Nephron (organoid): ENCODE data around the gene ASTN2.

Experiments
- H3K27ac Mint-ChIP-seq, 3 experiments: 2 replicates each; pipeline ENCODE4 v1.8.0; 2020; ENCODE audit warnings: mixed read lengths in 3 of 3, mild to moderate bottlenecking in 2 of 3, moderate library complexity in 1 of 3
- H3K27me3 Mint-ChIP-seq: 2 replicates; pipeline ENCODE4 v1.8.0; 2021; ENCODE audit warnings: low read depth, mild to moderate bottlenecking, moderate library complexity, mixed read lengths
- H3K36me3 Mint-ChIP-seq: 2 replicates; pipeline ENCODE4 v1.8.0; 2020; ENCODE audit warnings: low read depth, mixed read lengths
- H3K4me1 Mint-ChIP-seq: 2 replicates; pipeline ENCODE4 v1.8.0; 2020; ENCODE audit warnings: mixed read lengths
- H3K4me3 Mint-ChIP-seq, 3 experiments: 2 replicates each; pipeline ENCODE4 v1.8.0; 2020; ENCODE audit warnings: mild to moderate bottlenecking in 3 of 3, mixed read lengths in 3 of 3, moderate library complexity in 2 of 3
- H3K9me3 Mint-ChIP-seq: 2 replicates; pipeline ENCODE4 v1.8.0; 2020; ENCODE audit warnings: mixed read lengths
- CTCF ChIP-seq, 3 experiments: fragments of 200-600 bp; sonication (generic); IDR thresholded peaks; one replicate each; pipeline ENCODE4 v1.5.0; 2021; ENCODE audit warnings: antibody characterized with exemption in 3 of 3; ENCODE audit not compliant: unreplicated experiment in 3 of 3

ASTN2 gene

GRCh38 chr9:116558818-116559540 is 855.9 kb downstream of the ASTN2 start:
- no peaks in the 10 kb centered on the region for H3K9me3 Mint-ChIP-seq
- no peak for TF ChIP-seq CTCF (IDR thresholded peaks at IDR 0.05; ENCODE audit: unreplicated experiment in 3 of 3)
- H3K4me3 Mint-ChIP-seq, result no peak overlapping the region
- H3K4me1 Mint-ChIP-seq, result peaks cover 12% of the 10 kb centered on the region
- peak overlapping the region in 1 of 3 experiments; percentile 29 for H3K27ac Mint-ChIP-seq
- H3K27me3 Mint-ChIP-seq, result no peaks in the 10 kb centered on the region
- H3K36me3 Mint-ChIP-seq, result no peaks in the 10 kb centered on the region

- Mint-ChIP-seq H3K27ac (no peak overlapping the region), H3K9me3 (no peaks in the 10 kb centered on the region), H3K4me3 (no peak overlapping the region), H3K4me1 (peaks cover 12% of the 10 kb centered on the region), H3K27me3 (no peaks in the 10 kb centered on the region), H3K36me3 (no peaks in the 10 kb centered on the region)
- no peak for TF ChIP-seq CTCF (IDR thresholded peaks at IDR 0.05; ENCODE audit: unreplicated experiment in 3 of 3)
These were observed 856.8 kb downstream of the ASTN2 start for GRCh38 chr9:116558035-116558434.

GRCh38 chr9:116555556-116556155 is 859.2 kb downstream of the ASTN2 start:
- Mint-ChIP-seq H3K9me3 (no peaks in the 10 kb centered on the region), H3K27me3 (no peaks in the 10 kb centered on the region), H3K4me3 (no peak overlapping the region), H3K27ac (no peak overlapping the region), H3K36me3 (no peaks in the 10 kb centered on the region), H3K4me1 (peaks cover 12% of the 10 kb centered on the region)
- TF ChIP-seq CTCF (IDR thresholded peaks at IDR 0.05; ENCODE audit: unreplicated experiment in 3 of 3), result no peak

- Mint-ChIP-seq H3K27ac (no peak overlapping the region), H3K9me3 (no peaks in the 10 kb centered on the region), H3K4me3 (no peak overlapping the region), H3K4me1 (peaks cover 12% of the 10 kb centered on the region), H3K27me3 (no peaks in the 10 kb centered on the region), H3K36me3 (no peaks in the 10 kb centered on the region)
- TF ChIP-seq CTCF (IDR thresholded peaks at IDR 0.05; ENCODE audit: unreplicated experiment in 3 of 3), result no peak
These were observed 859.7 kb downstream of the ASTN2 start for GRCh38 chr9:116555119-116555518.

GRCh38 chr9:116550696-116551436 is 864.0 kb downstream of the ASTN2 start:
- no peaks in the 10 kb centered on the region for H3K9me3 Mint-ChIP-seq
- TF ChIP-seq CTCF (IDR thresholded peaks at IDR 0.05; ENCODE audit: unreplicated experiment in 3 of 3), result no peak
- H3K36me3 Mint-ChIP-seq, result no peaks in the 10 kb centered on the region
- no peaks in the 10 kb centered on the region for H3K27me3 Mint-ChIP-seq
- H3K27ac Mint-ChIP-seq, result no peak overlapping the region
- no peak overlapping the region for H3K4me3 Mint-ChIP-seq
- peaks cover 24% of the 10 kb centered on the region for H3K4me1 Mint-ChIP-seq
